ENCODE data around the gene ETNK2. TPM values are rescaled to one million over a fixed set of nuclear protein-coding genes. Genes with fewer than 3 reads are reported as not detected.

ETNK2 gene
- total and polyA plus RNA-seq, 2 experiments from 2014 or later: 4.2 to 5.0 TPM

- TF ChIP-seq EZH2 (IDR thresholded peaks at IDR 0.05; ENCODE audit: insufficient read depth, poor library complexity, severe bottlenecking) (no peak), EZH2phosphoT487 (IDR thresholded peaks at IDR 0.05; ENCODE audit: insufficient read depth, low read depth) (no peak)
- Histone ChIP-seq H3K4me2 (ENCODE audit: unreplicated experiment) (no peak overlapping the region), H3K27me3 (replicated peaks; ENCODE audit: insufficient read depth) (no peaks in the 10 kb centered on the region), H3K4me1 (ENCODE audit: insufficient read depth) (peaks cover 34% of the 10 kb centered on the region), H3K9ac (peak overlapping the region; percentile 48; the same call in 1 of the 2 replicates), H3K36me3 (ENCODE audit: low read depth) (no peaks in the 10 kb centered on the region; the same call in 1 of the 2 replicates), H4K20me1 (ENCODE audit: insufficient read depth) (no peaks in the 10 kb centered on the region), H3K9me2 (ENCODE audit: insufficient read depth) (no peaks in the 10 kb centered on the region), H3K27ac (peak overlapping the region; percentile 6; the same call in 1 of the 2 replicates), H3K4me3 (no peak overlapping the region), H3K79me2 (ENCODE audit: insufficient read depth) (no peaks in the 10 kb centered on the region), H3F3A (ENCODE audit: insufficient read depth) (peaks cover 29% of the 10 kb centered on the region), H2AFZ (peak overlapping the region; percentile 14; the same call in 1 of the 2 replicates), H3K9me3 (ENCODE audit: low read depth) (no peaks in the 10 kb centered on the region)
- 69 to 73% methylated on average over 4 of the region's 4 CpGs for WGBS, 2 experiments (ENCODE audit: low coverage in 1 of 2, low lambda C conversion rate in 2 of 2, missing lambda C conversion rate in 2 of 2)
- in situ Hi-C loops (cut with MboI): loop anchor here (5.0 kb wide), 1 partner anchor 266 kb away; the partner anchor contains the start of gene SNRPE
- peak; percentile 30 for DNase-seq
Measured at GRCh38 chr1:204128464-204128963, 23.3 kb downstream of the ETNK2 start.

- H3K4me2 ChIP-seq (ENCODE audit: unreplicated experiment): peak overlapping the region; percentile 16
- no peaks in the 10 kb centered on the region; the same call in 1 of the 2 replicates for H3K36me3 ChIP-seq (ENCODE audit: low read depth)
- H3K9me3 ChIP-seq (ENCODE audit: low read depth): no peaks in the 10 kb centered on the region
- no peaks in the 10 kb centered on the region for H4K20me1 ChIP-seq (ENCODE audit: insufficient read depth)
- no peak for TF ChIP-seq EZH2phosphoT487 (IDR thresholded peaks at IDR 0.05; ENCODE audit: insufficient read depth, low read depth)
- no peak for TF ChIP-seq EZH2 (IDR thresholded peaks at IDR 0.05; ENCODE audit: insufficient read depth, poor library complexity, severe bottlenecking)
- in situ Hi-C loops (cut with MboI): loop anchor here (5.0 kb wide), 1 partner anchor 265 kb away; the partner anchor contains the start of gene SNRPE
- 0 out of 2 replicates have a peak overlapping the region, but pooled peaks have one; percentile 12 for H3K9ac ChIP-seq
- peak overlapping the region; percentile 29 for H3K27ac ChIP-seq
- 9 to 17% methylated on average over 5 of the region's 5 CpGs for WGBS, 2 experiments (ENCODE audit: low coverage in 1 of 2, low lambda C conversion rate in 2 of 2, missing lambda C conversion rate in 2 of 2)
- no peak overlapping the region for H3K4me3 ChIP-seq
- H3K9me2 ChIP-seq (ENCODE audit: insufficient read depth): no peaks in the 10 kb centered on the region
- no peaks in the 10 kb centered on the region for H3K27me3 ChIP-seq (replicated peaks; ENCODE audit: insufficient read depth)
- peaks cover 34% of the 10 kb centered on the region for H3K4me1 ChIP-seq (ENCODE audit: insufficient read depth)
- peaks cover 29% of the 10 kb centered on the region for H3F3A ChIP-seq (ENCODE audit: insufficient read depth)
- no peak overlapping the region for H2AFZ ChIP-seq
- peak; percentile 94 for DNase-seq
- H3K79me2 ChIP-seq (ENCODE audit: insufficient read depth): no peaks in the 10 kb centered on the region
Measured at GRCh38 chr1:204127597-204128242, 24.1 kb downstream of the ETNK2 start.

- Histone ChIP-seq H3K4me3 (no peak overlapping the region), H3F3A (ENCODE audit: insufficient read depth) (peaks cover 29% of the 10 kb centered on the region), H3K4me1 (ENCODE audit: insufficient read depth) (peaks cover 33% of the 10 kb centered on the region), H3K9me2 (ENCODE audit: insufficient read depth) (no peaks in the 10 kb centered on the region), H3K4me2 (ENCODE audit: unreplicated experiment) (no peak overlapping the region), H2AFZ (no peak overlapping the region), H3K36me3 (ENCODE audit: low read depth) (no peaks in the 10 kb centered on the region; the same call in 1 of the 2 replicates), H3K9ac (no peak overlapping the region), H3K27me3 (replicated peaks; ENCODE audit: insufficient read depth) (no peaks in the 10 kb centered on the region), H3K79me2 (ENCODE audit: insufficient read depth) (no peaks in the 10 kb centered on the region), H3K9me3 (ENCODE audit: low read depth) (no peaks in the 10 kb centered on the region), H3K27ac (no peak overlapping the region), H4K20me1 (ENCODE audit: insufficient read depth) (no peaks in the 10 kb centered on the region)
- TF ChIP-seq EZH2phosphoT487 (IDR thresholded peaks at IDR 0.05; ENCODE audit: insufficient read depth, low read depth): no peak
- no peak for TF ChIP-seq EZH2 (IDR thresholded peaks at IDR 0.05; ENCODE audit: insufficient read depth, poor library complexity, severe bottlenecking)
- WGBS, 2 experiments (ENCODE audit: low coverage in 1 of 2, low lambda C conversion rate in 2 of 2, missing lambda C conversion rate in 2 of 2): 13 to 23% methylated on average over 6 to 7 of the region's 7 CpGs
- DNase-seq: no peak
- in situ Hi-C loops (cut with MboI): loop anchor here (5.0 kb wide), 1 partner anchor 265 kb away; the partner anchor contains the start of gene SNRPE
Measured at GRCh38 chr1:204126956-204127355, 24.9 kb downstream of the ETNK2 start.

- no peaks in the 10 kb centered on the region for H3K27me3 ChIP-seq (replicated peaks; ENCODE audit: insufficient read depth)
- no peak overlapping the region for H2AFZ ChIP-seq
- no peak for TF ChIP-seq EZH2phosphoT487 (IDR thresholded peaks at IDR 0.05; ENCODE audit: insufficient read depth, low read depth)
- TF ChIP-seq EZH2 (IDR thresholded peaks at IDR 0.05; ENCODE audit: insufficient read depth, poor library complexity, severe bottlenecking): no peak
Measured at GRCh38 chr1:204126386-204126785, 25.5 kb downstream of the ETNK2 start.

More at GRCh38 chr1:204126386-204126785, 25.5 kb downstream of the ETNK2 start:
- Histone ChIP-seq H4K20me1 (ENCODE audit: insufficient read depth) (no peaks in the 10 kb centered on the region), H3K4me3 (no peak overlapping the region), H3K36me3 (ENCODE audit: low read depth) (no peaks in the 10 kb centered on the region; the same call in 1 of the 2 replicates), H3F3A (ENCODE audit: insufficient read depth) (peaks cover 23% of the 10 kb centered on the region), H3K4me1 (ENCODE audit: insufficient read depth) (peaks cover 28% of the 10 kb centered on the region), H3K27ac (no peak overlapping the region), H3K79me2 (ENCODE audit: insufficient read depth) (no peaks in the 10 kb centered on the region), H3K9me3 (ENCODE audit: low read depth) (no peaks in the 10 kb centered on the region), H3K9ac (no peak overlapping the region), H3K9me2 (ENCODE audit: insufficient read depth) (no peaks in the 10 kb centered on the region), H3K4me2 (ENCODE audit: unreplicated experiment) (no peak overlapping the region)
- in situ Hi-C loops (cut with MboI): loop anchor here (5.0 kb wide), 1 partner anchor 264 kb away; the partner anchor contains the start of gene SNRPE
- WGBS, 2 experiments (ENCODE audit: low coverage in 1 of 2, low lambda C conversion rate in 2 of 2, missing lambda C conversion rate in 2 of 2): 56 to 63% methylated on average over 8 of the region's 8 CpGs
- DNase-seq: no peak
